CD1c-positive myeloid dendritic cell (primary cell): ENCODE results near the gene HOXB7.

Experiments
- DNase-seq: peaks from one replicate; pipeline ENCODE4 v3.0.0-alpha.2; 2016; ENCODE audit errors: extremely low spot score

Gene HOXB7

DNA sequence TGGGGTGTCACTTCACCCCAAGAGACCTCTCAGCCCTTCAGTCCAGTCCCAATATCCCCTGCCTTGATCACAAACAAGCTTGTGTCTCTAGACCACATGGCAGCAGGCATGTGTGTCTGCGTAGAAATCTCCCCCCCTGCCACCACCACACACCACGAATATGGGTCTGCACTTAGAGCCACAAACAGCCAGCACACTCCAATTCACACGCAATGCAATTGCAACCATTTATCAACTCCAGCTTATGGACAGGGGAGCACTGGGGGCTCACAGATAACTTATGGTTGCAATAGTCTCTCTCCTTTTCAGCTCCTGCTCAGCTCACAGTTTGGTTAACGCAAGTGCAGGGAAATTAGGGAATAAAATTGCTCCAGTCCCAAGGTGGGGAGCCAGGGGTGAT is 12.8 kb upstream of the HOXB7 start:
- no peak for DNase-seq

DNA sequence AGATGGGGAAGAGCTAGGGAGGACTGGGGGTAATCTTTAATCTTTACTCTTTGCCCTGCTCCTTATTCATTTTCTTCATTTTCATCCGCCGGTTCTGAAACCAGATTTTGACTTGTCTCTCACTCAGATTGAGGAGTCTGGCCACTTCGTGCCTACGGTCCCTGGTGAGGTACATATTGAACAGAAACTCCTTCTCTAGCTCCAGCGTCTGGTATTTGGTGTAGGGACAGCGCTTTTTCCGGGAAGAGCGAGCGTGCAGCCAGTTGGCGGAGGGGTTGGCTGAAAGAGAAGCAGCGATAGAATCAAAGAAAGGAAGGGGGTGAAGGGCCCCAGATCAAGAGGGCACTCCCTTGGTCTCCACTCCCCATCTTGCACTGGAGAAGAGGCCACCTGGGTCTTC is 12.0 kb upstream of the HOXB7 start:
- DNase-seq: no peak

DNA sequence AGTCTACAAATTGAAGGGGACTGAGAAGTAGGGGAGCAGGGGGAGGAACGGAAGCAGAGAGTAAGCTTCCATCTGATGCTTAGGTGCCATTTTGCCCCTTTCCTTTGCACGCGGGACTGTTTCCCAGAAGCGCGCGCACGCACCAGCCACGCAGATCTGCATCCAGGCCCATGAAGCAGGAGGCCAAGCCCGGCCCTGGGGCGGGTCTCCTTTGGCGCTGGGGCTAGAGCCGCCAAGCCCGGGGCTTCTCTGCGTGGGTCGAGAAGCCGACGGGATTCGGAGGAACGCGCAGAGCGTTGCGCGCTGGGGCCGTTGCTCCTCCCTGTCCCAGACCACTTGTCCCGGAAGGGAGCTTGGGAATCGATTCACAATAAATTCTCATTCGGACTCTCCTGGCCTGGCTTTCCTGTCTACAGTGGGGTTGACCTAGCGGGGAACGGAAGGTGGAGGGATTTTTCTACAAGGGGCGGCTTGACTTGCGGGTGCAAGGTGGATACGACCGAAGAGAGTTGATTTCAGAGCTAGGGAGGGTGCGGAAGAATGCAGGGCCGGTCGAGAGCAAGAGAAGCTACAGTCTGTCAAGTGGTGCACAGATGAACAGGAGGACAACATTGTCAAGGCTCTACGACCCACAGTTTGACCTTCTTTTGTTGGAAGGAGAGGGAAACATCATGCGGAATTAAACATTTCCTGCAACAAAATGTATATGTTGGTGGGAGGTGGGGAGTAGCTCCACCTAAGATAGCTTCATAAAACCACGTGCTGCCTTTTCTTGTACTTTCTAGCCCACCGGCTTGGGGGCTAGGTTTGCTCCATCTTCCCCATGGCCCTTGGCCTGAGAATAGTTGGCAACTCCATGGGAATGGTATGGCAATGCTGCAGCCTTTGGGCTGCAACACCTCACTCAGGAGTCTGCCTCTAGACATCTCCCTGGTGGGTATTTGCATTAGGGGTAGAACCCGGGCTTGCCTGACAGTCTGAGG is 10.9 kb upstream of the HOXB7 start:
- DNase-seq: no peak

DNA sequence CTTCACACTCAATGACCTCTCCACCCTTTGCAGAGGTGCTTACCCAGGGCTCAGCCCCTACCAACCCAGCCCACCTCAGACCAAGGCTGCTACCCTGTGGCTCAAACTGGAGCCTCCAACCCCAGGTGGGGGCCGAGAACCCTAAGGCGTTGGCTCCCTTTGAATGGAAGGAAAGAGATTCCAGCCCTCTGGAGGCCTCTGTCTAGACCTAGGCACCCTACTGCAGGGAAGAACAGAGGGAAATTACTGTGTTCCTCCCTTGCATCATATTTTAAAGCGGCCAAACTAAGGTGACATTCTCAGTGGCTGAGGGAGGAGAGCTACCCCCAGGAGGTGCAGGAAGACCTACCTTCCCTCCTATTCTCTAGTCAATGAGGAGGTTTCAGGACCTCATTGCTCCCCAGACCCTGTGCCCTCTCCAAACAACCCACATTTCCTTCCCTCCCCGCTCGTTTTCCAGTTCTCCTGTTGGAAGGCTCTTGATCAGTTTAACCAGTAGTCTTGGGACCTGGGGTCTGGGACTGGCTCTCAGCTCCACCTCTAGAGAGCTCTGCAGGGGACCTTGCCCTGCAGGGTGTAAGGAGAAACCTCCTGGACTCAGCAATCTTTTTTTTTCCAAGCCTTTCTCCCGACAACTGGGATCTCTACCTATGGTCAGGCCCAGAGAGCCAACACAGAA is 9.8 kb upstream of the HOXB7 start:
- no peak for DNase-seq

DNA sequence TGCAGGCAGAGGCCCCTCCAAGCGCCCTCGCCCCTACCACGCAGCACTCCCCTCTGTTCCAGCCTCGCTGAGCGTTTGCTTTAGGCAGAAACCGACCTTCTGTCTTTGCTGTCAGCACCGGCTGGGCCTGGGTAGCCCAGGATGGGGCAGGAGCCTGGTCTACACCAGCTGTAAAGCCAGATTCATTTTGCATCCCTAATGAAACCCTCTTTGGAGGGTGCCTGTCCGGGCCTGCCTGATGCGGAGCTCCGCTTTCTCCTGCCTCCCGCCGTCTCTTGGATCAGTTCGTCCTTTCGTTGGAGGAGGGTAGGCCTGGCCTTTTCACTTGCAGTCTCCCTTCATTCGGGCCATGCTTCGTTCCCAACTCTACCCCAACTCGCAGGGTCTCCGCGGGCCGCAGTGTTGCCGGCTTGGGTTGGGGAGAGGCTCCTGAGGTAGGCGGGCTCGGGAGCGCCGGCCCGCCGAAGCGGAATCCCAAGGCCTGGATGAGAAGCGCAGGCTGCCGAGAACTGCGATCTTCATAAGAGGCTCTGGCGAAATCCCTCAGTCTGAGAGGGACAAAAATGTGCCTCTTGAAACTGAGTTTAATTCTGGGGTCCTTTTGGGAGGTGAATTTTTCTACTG is 9.1 kb upstream of the HOXB7 start:
- no peak for DNase-seq

DNA sequence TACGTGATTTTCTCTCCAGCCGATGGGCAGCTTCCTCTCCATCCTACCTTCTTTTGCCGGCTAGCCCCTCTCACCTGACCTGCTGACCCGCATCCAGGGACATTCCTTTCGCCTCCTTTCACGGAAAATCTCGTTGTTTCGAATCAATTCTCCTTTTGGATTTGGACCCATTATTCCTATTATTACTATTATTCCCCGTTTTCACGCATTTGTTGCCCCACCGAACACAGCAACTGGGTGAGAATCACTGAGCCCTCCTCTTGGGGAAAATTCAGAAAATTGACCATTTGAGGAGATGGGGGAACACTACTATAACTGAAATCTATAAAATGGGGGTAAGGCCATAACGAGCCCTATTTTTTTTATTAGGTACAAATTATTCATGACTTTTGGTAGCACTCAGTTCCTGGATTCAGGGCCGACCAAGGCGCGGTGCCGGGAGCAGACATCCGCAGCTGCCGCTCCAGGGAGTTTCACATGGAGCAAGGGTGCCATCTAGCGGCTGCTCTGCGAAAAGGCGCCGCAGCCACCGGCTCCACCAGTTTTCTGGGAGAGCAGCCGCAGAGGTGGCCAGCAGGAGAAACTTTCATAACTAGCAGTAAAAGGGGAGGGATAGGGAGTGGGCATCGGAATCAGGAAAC is 7.6 kb upstream of the HOXB7 start:
- peak; percentile 91 for DNase-seq

DNA sequence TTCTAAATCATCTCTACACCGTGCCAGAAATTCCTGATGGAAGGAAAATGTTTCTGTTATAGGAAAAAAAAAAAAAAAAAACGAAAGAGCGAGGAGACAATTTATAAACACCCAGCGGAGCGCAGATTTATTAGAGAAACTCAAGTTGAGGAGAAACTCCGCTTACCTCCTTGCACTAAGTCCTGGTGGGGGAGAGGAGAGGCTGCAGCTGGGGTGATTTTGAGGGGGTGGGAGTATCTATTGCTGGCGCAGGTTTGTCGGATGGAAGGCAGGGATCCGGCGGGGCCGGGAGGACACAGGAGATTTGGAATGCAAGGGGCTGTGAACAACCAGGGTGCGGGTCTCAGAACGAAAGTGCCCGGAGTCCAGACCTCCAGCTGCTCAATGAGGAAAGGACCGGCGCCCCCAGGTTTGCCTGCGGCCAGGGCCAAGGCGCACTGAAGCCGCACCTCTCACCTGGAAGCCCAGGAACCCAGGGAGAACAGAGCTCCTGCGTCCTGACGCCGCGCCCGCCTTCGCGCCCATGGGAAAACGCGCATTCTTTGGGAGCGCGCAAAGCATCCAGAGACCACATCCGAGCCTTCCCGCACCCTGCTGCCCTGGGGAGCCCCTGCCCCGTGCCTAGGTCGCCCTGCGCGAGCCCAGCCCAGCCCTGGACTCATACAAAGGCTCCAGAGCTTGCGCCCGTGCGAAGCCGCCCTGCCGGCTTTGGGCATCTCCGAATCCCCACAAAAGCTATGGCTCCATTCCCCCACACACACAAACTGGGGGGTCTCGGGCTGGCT is 6.8 kb upstream of the HOXB7 start:
- DNase-seq: no peak

DNA sequence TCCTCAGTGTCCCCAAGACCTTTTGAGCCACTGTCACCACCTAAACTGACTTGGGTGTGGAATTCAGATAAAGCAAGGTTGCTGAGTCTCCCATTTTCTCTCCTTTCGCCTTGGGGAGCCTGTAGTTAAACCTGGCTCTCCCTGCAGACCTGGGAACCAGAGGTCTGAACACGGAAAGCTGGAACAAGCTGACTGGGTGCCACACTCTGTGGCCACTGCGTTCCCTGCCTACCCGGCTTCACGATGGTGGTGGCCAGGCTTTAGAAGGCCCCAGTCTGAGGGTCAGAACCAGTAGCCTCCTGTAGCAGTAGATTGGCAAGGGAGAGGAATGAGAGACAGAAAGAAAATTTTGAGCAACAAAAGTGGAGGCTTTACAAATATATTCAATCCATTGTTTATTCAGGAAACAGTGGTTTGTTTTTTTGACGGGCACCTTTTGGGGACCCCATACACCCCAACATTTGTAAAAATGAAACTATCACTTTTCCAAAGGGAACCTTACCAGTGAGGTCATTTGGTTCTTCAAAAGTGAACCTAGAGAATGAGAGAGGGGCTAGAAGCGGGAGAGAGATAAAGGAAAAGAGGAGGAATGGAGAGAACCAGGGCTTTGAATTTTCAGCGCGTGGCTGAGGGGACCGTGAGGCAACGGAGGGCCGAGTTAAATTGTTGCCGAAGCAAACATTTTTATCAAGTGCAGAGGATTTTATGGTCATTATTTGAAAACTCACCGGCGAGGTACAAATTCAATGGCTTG is 6.1 kb upstream of the HOXB7 start:
- DNase-seq: no peak

DNA sequence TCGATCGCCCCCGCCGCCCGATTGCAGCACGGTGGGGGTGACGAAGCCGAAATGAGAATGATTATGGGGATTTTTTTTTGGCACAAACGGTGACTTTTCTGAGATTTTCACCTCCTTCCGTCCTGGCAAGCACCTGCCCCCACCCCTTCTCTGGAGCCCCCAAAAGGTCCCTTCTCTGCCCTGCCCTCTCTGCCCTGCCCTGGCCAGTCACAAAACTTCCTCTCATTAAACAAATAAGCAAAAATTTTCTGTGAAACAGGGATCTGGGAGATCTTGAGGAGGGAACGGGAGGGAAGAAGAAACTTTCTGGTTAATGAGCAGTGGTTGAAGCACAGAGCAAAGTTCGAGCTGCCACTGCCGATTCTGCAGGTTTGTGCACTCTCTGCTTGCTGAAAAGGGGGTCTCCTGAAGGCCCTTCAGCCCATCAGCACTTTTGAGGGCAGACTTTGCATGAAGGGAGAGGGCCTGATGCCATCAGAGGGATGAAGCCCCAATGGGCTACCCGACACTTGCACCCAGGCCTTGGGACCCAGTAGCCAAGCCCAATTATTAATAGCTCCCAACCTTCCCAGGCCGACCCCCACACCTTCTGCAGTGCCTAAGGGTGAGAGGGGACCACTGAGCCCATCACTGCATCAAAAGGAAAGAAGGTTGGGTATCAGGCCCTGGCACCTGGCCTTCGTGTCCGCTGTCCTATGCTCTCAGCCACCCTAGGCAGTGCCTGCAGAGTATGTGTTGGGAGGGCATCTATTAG is 5.3 kb upstream of the HOXB7 start:
- no peak for DNase-seq

DNA sequence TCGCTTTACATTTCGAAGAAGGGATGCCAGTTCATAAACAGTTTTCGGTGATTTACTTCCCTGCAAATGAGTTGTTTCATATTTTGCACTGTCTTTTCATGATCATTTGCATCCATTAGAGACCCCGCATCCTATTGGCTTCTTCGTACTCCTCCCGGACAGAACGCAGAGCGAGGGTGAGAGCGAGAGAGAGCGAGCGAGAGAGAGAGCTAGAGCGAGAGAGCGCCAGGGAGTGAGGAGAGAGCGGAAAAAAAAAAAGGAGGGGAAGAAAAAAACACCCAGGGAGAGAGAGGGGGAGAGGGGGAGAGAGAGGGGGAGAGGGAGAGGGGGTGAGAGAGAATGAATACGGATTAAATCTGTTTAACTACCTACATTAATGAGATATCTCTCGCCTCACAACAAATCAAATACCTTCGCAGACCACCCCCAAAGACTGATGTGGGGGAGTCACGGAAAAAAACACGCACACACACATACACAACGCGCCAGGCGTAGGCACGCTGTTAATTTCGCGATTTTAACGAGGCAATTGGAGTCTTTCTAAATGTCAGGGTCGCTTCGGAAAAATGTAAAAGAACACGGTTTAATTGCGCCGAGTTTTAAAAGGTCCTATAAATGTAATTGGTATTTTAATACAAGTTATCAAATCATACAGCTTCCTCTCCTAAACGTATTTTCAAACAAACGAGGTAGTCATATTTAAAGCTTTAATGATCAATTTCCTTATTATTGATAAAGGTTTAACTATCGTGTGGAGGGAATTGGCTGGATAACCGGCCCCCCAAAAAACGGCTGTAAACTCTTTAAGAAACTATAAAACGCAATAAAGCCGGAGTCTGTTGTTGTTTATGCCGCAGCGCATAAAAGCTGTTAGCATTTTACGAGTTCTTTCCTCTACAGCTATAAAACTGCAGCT is 4.5 kb upstream of the HOXB7 start, which contains the start of gene HOXB8:
TSS of gene HOXB8 (minus strand) at position 246 of the 916 bp plus-strand sequence. CDS start 588 bp downstream, outside the sequence.
- no peak for DNase-seq

DNA sequence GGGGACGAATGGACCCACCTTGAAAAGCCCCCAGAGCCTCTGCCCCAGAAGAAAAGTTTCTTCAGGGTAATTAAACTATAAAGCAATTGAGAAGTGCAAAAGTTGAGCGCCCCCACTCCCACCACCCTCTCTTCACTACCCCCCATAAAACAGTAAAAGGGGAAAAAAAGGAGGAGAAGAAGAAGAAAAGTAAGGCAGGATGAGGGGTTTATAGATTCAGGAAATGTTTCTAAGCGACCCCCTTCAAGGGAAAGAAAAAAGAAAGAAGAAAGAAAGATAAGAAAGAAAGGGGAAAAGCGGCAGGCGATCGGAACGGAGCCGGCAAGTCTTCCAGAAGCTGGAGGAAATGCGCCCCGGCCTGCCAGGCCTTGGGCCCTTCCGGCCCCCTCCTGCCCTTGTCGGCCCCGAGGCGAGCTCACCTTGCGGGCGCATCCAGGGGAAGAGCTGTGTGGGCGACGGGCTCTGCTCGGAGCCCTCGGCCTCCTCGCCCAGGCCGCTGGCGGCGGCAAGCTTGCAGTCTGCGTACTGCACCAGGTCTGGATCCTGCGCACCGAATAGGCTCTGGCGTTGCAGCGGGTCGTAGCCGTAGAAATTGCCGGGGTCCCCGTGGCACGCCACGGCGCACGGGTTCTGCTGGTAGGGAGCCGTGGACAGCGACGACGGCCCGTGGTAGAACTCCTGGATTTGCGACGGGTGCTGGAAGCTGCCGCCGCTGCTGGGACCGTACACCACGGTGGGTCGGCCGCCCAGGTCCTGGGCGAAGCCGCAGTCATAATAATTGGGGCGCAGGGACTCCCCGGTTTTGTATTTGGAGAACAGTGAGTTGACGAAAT is 3.3 kb upstream of the HOXB7 start:
- no peak for DNase-seq

DNA sequence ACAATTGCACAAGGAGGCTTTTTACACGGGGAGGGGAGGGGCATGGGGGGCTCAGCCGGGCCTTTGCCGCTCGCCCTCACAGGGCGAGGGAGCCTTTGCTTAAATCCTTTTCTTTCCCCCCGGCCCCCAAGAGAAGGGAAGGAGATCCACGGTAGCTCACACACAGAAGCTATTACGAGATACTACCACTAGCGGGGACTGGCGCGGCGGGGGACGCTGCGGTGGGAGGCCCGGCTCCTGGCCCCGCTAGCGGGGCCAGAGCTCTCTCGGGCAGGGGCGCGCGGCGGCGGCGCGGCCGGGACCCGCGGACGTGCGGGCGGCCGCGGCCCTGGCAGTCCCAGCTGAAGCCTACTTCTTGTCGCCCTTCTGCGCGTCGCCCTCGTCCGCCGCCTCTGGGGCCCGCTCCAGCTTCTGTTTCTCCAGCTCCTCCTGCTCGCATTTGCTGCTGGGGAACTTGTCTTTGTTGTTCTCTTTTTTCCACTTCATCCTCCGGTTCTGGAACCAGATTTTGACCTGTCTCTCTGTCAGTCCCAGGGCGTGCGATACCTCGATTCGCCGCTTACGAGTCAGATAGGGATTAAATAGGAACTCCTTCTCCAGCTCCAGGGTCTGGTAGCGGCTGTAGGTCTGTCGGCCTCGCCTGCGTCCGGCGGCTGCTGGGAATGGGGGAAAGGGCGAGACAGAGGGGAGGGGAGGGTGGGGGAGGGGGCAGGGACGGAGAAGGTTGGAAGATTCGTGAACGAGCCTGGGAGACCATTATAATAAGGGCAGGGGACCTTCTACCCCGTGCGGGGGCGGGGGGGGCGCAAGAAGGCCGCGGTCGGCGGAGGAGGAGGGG is 2.3 kb upstream of the HOXB7 start:
- DNase-seq: peak; percentile 51

DNA sequence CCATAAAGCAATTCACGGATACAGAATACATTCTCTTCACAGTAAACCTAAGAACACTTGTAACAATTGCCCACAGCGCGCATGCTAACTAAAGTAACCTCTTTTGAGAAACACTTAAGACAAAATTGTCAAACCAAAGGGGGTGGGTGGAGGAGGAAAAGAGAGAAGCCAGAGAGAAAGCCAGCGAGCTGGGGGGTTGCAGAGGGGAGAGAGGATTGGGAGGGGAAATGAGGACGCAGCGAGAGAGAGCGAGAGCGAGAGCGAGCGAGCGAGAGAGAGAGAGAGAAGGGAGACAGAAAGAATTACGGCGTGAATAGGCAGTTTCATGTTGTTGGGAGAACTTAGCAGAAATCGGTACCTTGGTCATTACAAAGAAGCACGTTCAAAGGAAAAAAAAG is 1.6 kb upstream of the HOXB7 start:
- no peak for DNase-seq

DNA sequence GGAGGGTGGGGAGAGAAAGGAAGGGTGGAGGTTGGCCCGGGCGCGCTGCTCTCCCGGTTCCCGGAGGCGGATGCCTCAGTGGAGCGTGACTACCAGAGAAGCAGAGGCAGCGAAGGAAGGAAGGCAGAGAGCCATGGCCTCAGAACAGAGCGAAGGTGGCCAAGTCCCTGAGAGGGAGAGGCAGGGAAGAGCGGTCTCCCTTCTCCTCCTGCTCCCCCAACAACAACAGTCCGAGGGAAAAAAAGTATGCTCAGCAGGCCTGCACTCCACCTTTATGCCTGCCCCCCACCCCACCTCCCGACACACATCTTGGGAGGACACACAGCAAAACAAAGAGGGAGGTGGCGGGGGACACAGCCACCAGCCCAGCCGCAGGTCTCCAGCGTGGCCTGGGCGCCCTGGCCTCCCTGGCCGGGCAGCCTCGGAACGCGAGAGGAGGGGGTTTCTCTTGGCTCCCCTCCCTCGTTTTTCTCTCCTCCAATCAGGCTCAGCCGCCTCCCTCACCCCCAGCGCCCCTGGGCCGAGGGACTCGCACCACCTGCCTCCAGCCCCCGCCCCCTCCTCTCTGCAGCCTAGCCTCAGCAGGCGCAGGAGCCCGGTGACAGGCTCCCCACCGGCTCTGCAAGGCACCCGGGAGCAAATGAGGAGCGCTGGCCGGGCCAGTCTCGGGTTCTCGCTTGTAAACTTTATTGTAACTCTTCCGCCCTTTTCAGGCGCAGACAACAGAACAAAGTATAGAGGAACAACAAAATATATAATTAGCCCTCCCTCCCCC is 1.1 kb upstream of the HOXB7 start:
- no peak for DNase-seq

DNA sequence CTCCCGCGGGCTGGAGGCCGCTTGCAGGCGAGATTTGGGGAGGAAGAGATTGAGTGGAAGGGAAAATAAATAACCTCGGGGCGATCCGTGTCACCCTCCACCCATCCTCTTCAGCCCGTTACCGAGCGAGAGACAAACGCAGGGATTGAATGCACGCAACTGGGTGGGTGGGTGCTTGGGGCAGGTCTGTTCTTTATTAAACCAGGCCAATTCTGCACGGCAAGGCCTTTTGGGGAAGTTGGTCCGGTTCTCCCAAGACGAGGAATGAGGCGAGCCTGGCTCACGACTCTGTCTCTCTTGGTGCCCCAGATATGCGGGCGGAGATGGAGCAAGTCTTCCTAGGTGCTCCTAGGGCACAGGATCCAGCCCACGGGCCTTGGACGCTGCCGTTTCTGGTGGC is 396 bp upstream of the HOXB7 start:
- peak; percentile 52 for DNase-seq

DNA sequence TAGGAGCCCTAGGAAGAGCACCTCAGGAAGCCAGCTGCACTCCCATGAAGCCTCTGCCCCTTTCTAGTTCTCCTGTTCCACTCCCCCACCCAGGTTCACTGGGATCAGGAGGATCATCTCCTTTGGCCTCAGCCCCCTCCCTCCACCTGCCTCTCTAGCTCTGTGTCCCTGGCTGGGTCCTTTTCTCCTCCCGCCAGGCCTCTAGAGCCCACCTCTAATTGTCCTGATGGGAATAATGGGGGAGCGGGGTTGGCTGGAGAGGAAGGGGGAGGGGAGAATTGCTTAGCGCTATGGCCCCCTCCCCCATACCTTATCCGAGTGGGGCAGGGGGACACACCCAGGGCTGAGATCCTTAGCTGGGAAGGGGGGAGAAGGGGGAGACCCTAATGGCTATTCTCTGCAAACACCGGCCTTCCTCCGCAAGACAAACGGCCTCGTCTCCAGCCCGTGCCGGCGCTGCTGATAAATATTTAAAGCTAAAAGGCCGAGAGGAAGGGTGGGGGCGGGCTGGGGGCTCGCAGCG is 997 bp downstream of the HOXB7 start:
- DNase-seq: no peak
